Left ventricle myocardium inferior (tissue), 1 donor: ENCODE results near the gene ARV1. TPM values are rescaled to one million over a fixed set of nuclear protein-coding genes. Genes with fewer than 3 reads are reported as not detected.

ENCODE experiments used
- DNase-seq: peaks from one replicate; pipeline ENCODE4 v3.0.0-alpha.2; 2020
- H3K27ac ChIP-seq: fragments of 200-600 bp; replicated peaks from 2 replicates; pipeline ENCODE4 v1.8.0; 2021
- H3K27me3 ChIP-seq: fragments of 200-600 bp; 2 replicates; pipeline ENCODE4 v1.8.0; 2021; ENCODE audit warnings: low read depth
- H3K36me3 ChIP-seq: fragments of 200-600 bp; 2 replicates; pipeline ENCODE4 v1.8.0; 2021
- H3K4me1 ChIP-seq: fragments of 200-600 bp; 2 replicates; pipeline ENCODE4 v1.8.0; 2021
- H3K4me3 ChIP-seq: fragments of 200-600 bp; 2 replicates; pipeline ENCODE4 v1.8.0; 2021; ENCODE audit warnings: mild to moderate bottlenecking, moderate library complexity
- H3K9me3 ChIP-seq: fragments of 200-600 bp; replicated peaks from 2 replicates; pipeline ENCODE4 v1.8.0; 2021
- CTCF ChIP-seq: fragments of 200-600 bp; IDR thresholded peaks from 2 replicates; pipeline ENCODE4 v1.8.0; 2021; ENCODE audit warnings: antibody characterized with exemption, mild to moderate bottlenecking, borderline replicate concordance
- intact Hi-C: fragments of 100-400 bp; cut with micrococcal nuclease; formaldehyde crosslinking; loops from one replicate; pipeline ENCODE4 v1.11.0; 2022
- total RNA-seq: library from RNA; stranded (reverse); fragmentation: NEBNext Ultra II Directional; extraction: Animal tissue kit (Norgen Biotek cat#: 25700); gene quantifications from one replicate; pipeline ENCODE4 v1.2.1, GENCODE V29; 2021
- donor health status: DM: no; HTN: yes; CAD: no; lungs with severe emphysema.

Gene ARV1
- total RNA-seq, 1 donor from 2014 or later: 19.3 TPM

DNA sequence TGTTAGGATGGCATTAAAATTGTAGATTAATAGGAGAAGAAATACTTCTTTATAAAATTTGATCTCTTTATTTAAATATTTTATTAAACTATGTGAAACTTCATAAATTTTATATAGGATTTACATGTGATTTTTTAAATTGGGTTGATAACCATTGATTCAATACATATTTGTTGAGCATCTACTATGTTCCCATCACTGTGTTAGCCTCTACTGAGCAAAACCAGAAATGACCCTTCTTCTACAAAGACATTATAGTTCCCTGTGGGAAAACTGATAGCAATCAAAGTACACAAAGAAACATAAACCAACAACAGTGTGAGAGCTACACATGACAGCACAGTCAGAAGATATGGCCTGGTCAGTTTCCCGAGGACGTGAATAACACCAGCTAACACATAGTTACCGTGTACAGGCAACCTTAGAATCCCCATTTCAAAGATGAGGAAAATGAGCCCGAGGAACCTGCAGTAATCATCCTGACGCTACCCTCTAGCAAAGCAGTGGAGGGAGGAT lies 12.5 kb upstream of the ARV1 start:
- no peak overlapping the region for H3K4me3 ChIP-seq
- H3K27ac ChIP-seq: no peak overlapping the region
- H3K4me1 ChIP-seq: no peaks in the 10 kb centered on the region
- intact Hi-C loops: no loop called here
- no peak for DNase-seq
- H3K36me3 ChIP-seq: peaks cover 2% of the 10 kb centered on the region
- no peaks in the 10 kb centered on the region for H3K27me3 ChIP-seq
- no peaks in the 10 kb centered on the region for H3K9me3 ChIP-seq
- no peak for TF ChIP-seq CTCF

DNA sequence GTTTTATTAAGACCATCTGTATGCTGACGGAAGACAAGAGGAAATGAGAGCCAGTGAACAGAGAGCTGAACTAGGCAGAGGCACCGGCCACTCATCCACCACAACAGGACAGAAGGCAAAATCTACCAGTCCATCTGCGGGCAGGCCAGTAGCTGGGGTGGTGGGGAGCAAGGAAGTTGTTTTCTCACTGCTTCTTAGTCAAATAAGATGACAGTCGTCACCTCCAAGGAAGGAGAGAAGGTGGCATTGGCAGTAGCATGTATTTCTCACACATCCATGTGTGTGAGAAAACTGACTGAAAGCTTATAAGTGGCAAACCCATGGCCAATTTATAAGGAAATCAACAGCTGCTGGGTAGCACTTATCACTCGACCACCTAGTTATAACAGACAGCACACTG lies 8.5 kb upstream of the ARV1 start:
- intact Hi-C loops: no loop called here
- no peak overlapping the region for H3K27ac ChIP-seq
- TF ChIP-seq CTCF: no peak

DNA sequence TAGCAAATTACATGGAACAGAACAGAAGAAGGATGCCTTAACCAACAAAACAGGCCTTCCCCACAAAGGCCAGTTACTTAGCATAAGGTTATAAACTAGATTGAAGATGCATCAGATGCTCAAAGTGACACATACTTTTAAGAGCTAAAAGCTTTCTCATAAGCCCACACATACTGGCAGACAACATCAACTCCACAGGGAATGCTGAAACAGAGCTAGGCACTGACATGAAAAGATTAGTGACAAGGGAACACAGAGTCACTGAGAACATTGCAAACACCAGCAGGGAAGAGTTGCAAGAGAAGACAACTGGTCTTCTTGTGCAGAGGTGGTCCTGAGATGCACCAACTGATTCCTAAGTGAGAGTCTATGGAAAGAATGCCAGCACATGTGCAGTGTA lies 7.1 kb upstream of the ARV1 start:
- no peaks in the 10 kb centered on the region for H3K9me3 ChIP-seq
- TF ChIP-seq CTCF: no peak
- H3K27ac ChIP-seq: no peak overlapping the region
- H3K36me3 ChIP-seq: peaks cover 6% of the 10 kb centered on the region
- H3K4me3 ChIP-seq: no peak overlapping the region
- DNase-seq: no peak
- H3K4me1 ChIP-seq: peaks cover 7% of the 10 kb centered on the region
- intact Hi-C loops: no loop called here
- no peaks in the 10 kb centered on the region for H3K27me3 ChIP-seq

More for the DNA sequence above, 8.5 kb upstream of the ARV1 start:
- Histone ChIP-seq H3K36me3 (no peaks in the 10 kb centered on the region), H3K9me3 (no peaks in the 10 kb centered on the region), H3K4me3 (no peak overlapping the region), H3K27me3 (no peaks in the 10 kb centered on the region), H3K4me1 (no peaks in the 10 kb centered on the region)
- no peak for DNase-seq

DNA sequence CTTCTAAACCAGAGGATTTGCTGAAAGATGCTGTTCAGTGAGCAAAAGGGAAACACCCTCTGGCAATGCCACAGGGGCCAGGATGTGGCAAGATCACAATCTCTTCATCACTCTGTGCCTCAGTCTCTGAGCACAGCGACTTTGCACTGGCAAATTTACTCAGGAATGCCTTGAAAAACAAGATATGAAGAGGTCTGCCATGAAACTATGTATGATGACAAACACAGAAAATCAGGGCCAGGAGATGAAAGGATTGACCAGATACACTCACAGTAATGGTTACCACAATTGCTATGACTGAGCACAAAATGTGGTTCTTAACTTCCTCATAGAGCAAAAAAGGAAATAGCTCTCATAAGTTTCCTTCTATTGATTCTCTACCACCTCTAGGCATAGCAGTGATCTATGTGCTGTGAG lies 6.0 kb upstream of the ARV1 start:
- H3K9me3 ChIP-seq: no peaks in the 10 kb centered on the region
- H3K4me1 ChIP-seq: peaks cover 18% of the 10 kb centered on the region
- no peak for DNase-seq
- H3K4me3 ChIP-seq: no peak overlapping the region
- peaks cover 6% of the 10 kb centered on the region for H3K36me3 ChIP-seq
- no peak for TF ChIP-seq CTCF
- intact Hi-C loops: no loop called here
- no peaks in the 10 kb centered on the region for H3K27me3 ChIP-seq
- no peak overlapping the region for H3K27ac ChIP-seq

DNA sequence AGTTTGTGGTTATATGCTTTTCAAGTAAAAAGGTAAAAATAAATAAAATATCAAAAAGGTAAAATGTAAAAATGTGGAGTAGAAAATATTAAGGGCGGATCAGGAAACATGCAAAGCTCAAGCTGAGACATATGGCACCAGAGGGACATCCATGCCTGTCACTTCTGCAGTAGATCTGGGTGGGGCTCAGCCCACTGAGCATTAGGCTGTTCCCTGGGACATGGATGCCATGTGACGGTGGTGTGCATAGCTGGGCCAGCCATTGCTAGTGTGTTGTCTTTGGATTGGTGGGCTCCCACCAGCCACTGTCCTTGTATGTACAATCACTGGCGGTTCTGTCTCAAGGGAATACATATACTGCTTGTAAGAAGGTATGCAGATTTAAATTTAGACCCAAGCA lies 3.3 kb upstream of the ARV1 start:
- Histone ChIP-seq H3K36me3 (peaks cover 6% of the 10 kb centered on the region), H3K27ac (no peak overlapping the region), H3K9me3 (no peaks in the 10 kb centered on the region), H3K27me3 (no peaks in the 10 kb centered on the region), H3K4me3 (no peak overlapping the region), H3K4me1 (peaks cover 37% of the 10 kb centered on the region)
- no peak for DNase-seq
- intact Hi-C loops: no loop called here
- no peak for TF ChIP-seq CTCF

GRCh38 chr1:230976360-230976759 lies 2.5 kb upstream of the ARV1 start:
- H3K9me3 ChIP-seq: no peaks in the 10 kb centered on the region
- H3K4me3 ChIP-seq: no peak overlapping the region
- no peaks in the 10 kb centered on the region for H3K27me3 ChIP-seq
- no peak for TF ChIP-seq CTCF
- no peak for DNase-seq
- H3K36me3 ChIP-seq: peaks cover 12% of the 10 kb centered on the region
- intact Hi-C loops: no loop called here
- no peak overlapping the region for H3K27ac ChIP-seq
- peaks cover 37% of the 10 kb centered on the region for H3K4me1 ChIP-seq
